PC-3 (cell line): ENCODE measurements around the gene ZFX. TPM values are rescaled to one million over a fixed set of nuclear protein-coding genes. Genes with fewer than 3 reads are reported as not detected.

Experiments
- ATAC-seq: fragments of 200-7000 bp; cut with Tn5 transposase; 2 replicates; pipeline ENCODE4 v1.9.1; 2020; ENCODE audit warnings: mild to moderate bottlenecking, moderate library complexity
- BruUV-seq: library from RNA; stranded (reverse); fragments of 400-500 nt; replicated peaks from 2 replicates; lab custom pipeline; 2021; lab: Mats Ljungman, UMichigan
- CTCF ChIA-PET: fragments of 300-600 bp; sonication (Branson Sonifier 250); formaldehyde crosslinking; loops from one replicate; lab custom pipeline; 2022; ENCODE audit warnings: antibody characterized with exemption; lab: Charles Lee
- POLR2A ChIA-PET: fragments of 300-600 bp; sonication (Branson Sonifier 250); formaldehyde crosslinking; loops from one replicate; lab custom pipeline; 2022; ENCODE audit warnings: antibody characterized with exemption; ENCODE audit not compliant: unreplicated experiment; lab: Charles Lee
- DNase-seq: peaks from one replicate; pipeline ENCODE4 v3.0.0-alpha.2; 2015
- H2AFZ ChIP-seq: fragments of 300-600 bp; sonication (generic); 2 replicates; pipeline ENCODE4 v1.6.0; 2016; ENCODE audit warnings: antibody characterized with exemption, low read length
- H3F3A ChIP-seq: fragments of 300-600 bp; sonication (generic); one replicate; pipeline ENCODE4 v1.6.0; 2017; ENCODE audit warnings: antibody characterized with exemption, low read length, control low read depth, mild to moderate bottlenecking; ENCODE audit not compliant: unreplicated experiment
- H3K27ac ChIP-seq: fragments of 300-600 bp; sonication (generic); 2 replicates; pipeline ENCODE4 v1.5.1; 2016; ENCODE audit warnings: mild to moderate bottlenecking, low read length
- H3K27me3 ChIP-seq: fragments of 300-600 bp; sonication (generic); 2 replicates; pipeline ENCODE4 v1.6.1; 2016; ENCODE audit warnings: low read length, mixed read lengths
- H3K36me3 ChIP-seq: fragments of 300-600 bp; sonication (generic); 2 replicates; pipeline ENCODE4 v1.6.1; 2016; ENCODE audit warnings: low read depth, mixed run types, low read length, mixed read lengths
- H3K4me1 ChIP-seq: fragments of 300-600 bp; sonication (generic); 2 replicates; pipeline ENCODE4 v1.5.1; 2016; ENCODE audit warnings: low read length; ENCODE audit not compliant: insufficient read depth
- H3K4me2 ChIP-seq: fragments of 300-600 bp; sonication (generic); 2 replicates; pipeline ENCODE4 v1.6.0; 2016; ENCODE audit warnings: low read length
- H3K4me3 ChIP-seq: fragments of 300-600 bp; sonication (generic); 2 replicates; pipeline ENCODE4 v1.5.1; 2016; ENCODE audit warnings: mild to moderate bottlenecking, low read length, mixed read lengths
- H3K79me2 ChIP-seq: fragments of 300-600 bp; sonication (generic); 2 replicates; pipeline ENCODE4 v1.6.1; 2017; ENCODE audit warnings: low read length, mixed read lengths
- H3K9ac ChIP-seq: fragments of 300-600 bp; sonication (generic); 2 replicates; pipeline ENCODE4 v1.6.0; 2016; ENCODE audit warnings: mild to moderate bottlenecking, low read length
- H3K9me2 ChIP-seq: fragments of 300-600 bp; sonication (generic); replicated peaks from 2 replicates; pipeline ENCODE4 v1.6.1; 2016; ENCODE audit warnings: mixed run types, low read length, mixed read lengths
- H3K9me3 ChIP-seq: fragments of 300-600 bp; sonication (generic); 2 replicates; pipeline ENCODE4 v1.6.1; 2016; ENCODE audit warnings: low read length, mixed read lengths
- H4K20me1 ChIP-seq: fragments of 300-600 bp; sonication (generic); 2 replicates; pipeline ENCODE4 v1.6.1; 2016; ENCODE audit warnings: low read length, mixed read lengths
- CTCF ChIP-seq: fragments of 300-600 bp; sonication (generic); conservative IDR thresholded peaks from 2 replicates; pipeline ENCODE4 v1.5.1; 2017; ENCODE audit warnings: antibody characterized with exemption, low read depth, mild to moderate bottlenecking, low read length
- EZH2 ChIP-seq: fragments of 300-600 bp; sonication (generic); IDR thresholded peaks from one replicate; pipeline ENCODE4 v1.6.1; 2017; ENCODE audit warnings: antibody characterized with exemption, mild to moderate bottlenecking, low read length; ENCODE audit not compliant: unreplicated experiment
- EZH2phosphoT487 ChIP-seq: fragments of 300-600 bp; sonication (generic); IDR thresholded peaks from 2 replicates; pipeline ENCODE4 v1.6.1; 2018; ENCODE audit warnings: mild to moderate bottlenecking, antibody characterized with exemption, low read length, borderline replicate concordance
- intact Hi-C: fragments of 100-400 bp; cut with micrococcal nuclease; formaldehyde crosslinking; loops from 2 replicates; pipeline ENCODE4 v1.9.0; 2023
- total RNA-seq: library from RNA; depleted of rRNA; stranded (reverse); fragments of >200 nt; gene quantifications from 2 replicates; pipeline ENCODE4 v1.2.3, GENCODE V29; 2014; rRNA removed

The ZFX gene
- total RNA-seq, 1 experiment from 2014 or later: 21.0 TPM

GRCh38 chrX:24264383-24264782, 114.9 kb downstream of the ZFX start:
- no peak for TF ChIP-seq CTCF
- no peak for TF ChIP-seq EZH2phosphoT487
- no peak for TF ChIP-seq EZH2
- no peaks in the 10 kb centered on the region for H3K79me2 ChIP-seq
- no peaks in the 10 kb centered on the region for H3K36me3 ChIP-seq
- H3K9me3 ChIP-seq: no peaks in the 10 kb centered on the region
- peak; percentile 64 for ATAC-seq
- no peaks in the 10 kb centered on the region for H3K9me2 ChIP-seq
- no peaks in the 10 kb centered on the region for H4K20me1 ChIP-seq
- H2AFZ ChIP-seq: no peak overlapping the region
- intact Hi-C loops: loop anchor here (10.0 kb wide), 1 partner anchor 80 kb away; no protein-coding TSS in a partner anchor
- no TSS peak for BruUV-seq
- no peak overlapping the region for H3K27ac ChIP-seq
- CTCF ChIA-PET: no interaction called here
- POLR2A ChIA-PET: no interaction called here
- H3K4me2 ChIP-seq: no peak overlapping the region
- H3K27me3 ChIP-seq: no peaks in the 10 kb centered on the region
- H3K4me3 ChIP-seq: no peak overlapping the region
- H3F3A ChIP-seq: no peaks in the 10 kb centered on the region
- peak; percentile 64 for DNase-seq
- no peak overlapping the region for H3K9ac ChIP-seq
- H3K4me1 ChIP-seq: peaks cover 20% of the 10 kb centered on the region

Other genes with a start within 250 kb of the ZFX start
- gene APOO, start 241.8 kb upstream of the ZFX start, total RNA-seq: 30.4 and 34.0 TPM in 2 replicates
- not detected in 2 replicates for gene CXorf58, start 241.7 kb upstream of the ZFX start, total RNA-seq
- 7.3 and 8.5 TPM in 2 replicates for gene KLHL15, start 122.5 kb upstream of the ZFX start, total RNA-seq
- gene EIF2S3, start 94.8 kb upstream of the ZFX start, total RNA-seq: 178 and 201 TPM in 2 replicates
- not detected in 2 replicates for gene SUPT20HL2, start 164.3 kb downstream of the ZFX start, total RNA-seq
- not detected in 2 replicates for gene SUPT20HL1, start 210.9 kb downstream of the ZFX start, total RNA-seq